ENCODE results near the gene MYH7.

The MYH7 gene

DNA sequence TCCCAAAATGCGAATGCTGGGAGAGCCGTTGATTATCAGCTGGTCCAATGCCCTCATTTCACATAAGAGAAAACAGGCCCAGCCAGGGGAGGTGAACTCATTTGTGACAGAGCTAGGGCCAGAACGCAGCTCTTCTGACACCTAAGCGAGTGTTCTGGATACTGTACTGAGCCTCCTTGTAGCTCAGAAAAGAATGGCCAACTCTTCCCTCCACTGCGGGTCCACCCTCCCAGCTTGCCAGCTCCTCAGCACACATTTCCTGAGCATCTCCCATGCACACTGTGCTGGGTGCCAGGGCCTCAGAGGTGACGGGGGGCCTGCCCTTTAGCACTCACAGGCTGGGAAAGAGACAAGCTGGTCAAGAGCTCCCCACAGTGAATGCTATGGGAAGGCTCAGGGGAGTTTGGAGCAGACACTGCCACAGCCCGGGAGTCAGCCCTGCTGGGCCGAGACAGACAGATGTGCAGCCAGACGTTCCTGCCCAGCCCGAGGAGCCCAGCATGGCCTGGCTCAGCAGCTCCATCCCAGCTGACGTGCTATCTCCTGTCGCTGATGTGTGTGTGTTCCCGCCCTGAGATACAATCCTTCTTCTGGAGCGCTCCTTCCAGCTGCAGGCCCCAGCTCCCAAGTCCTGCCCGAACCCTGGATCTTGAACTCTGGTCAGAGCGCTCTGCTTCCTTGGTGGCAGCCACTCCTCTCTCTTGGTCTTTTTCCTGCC lies 55.1 kb downstream of the MYH7 start:
- Histone ChIP-seq H3K4me3 (ENCODE audit: low read length) (no peak overlapping the region), H3K9ac (ENCODE audit: low read depth, low read length) (no peak overlapping the region), H3K9me3 (replicated peaks; ENCODE audit: low read length) (no peaks in the 10 kb centered on the region), H3K4me1 (ENCODE audit: control insufficient read depth, insufficient read depth, low read length) (no peaks in the 10 kb centered on the region), H3K36me3 (ENCODE audit: insufficient read depth, low read length) (no peaks in the 10 kb centered on the region), H3K4me2 (ENCODE audit: low read length) (no peak overlapping the region), H3K27me3 (ENCODE audit: control insufficient read depth, insufficient read depth, low read length) (peaks cover 58% of the 10 kb centered on the region)

- Histone ChIP-seq H3K4me2 (ENCODE audit: low read length) (no peak overlapping the region), H3K4me3 (ENCODE audit: low read length) (no peak overlapping the region), H3K27me3 (ENCODE audit: control insufficient read depth, insufficient read depth, low read length) (peaks cover 58% of the 10 kb centered on the region), H3K36me3 (ENCODE audit: insufficient read depth, low read length) (no peaks in the 10 kb centered on the region), H3K9me3 (replicated peaks; ENCODE audit: low read length) (no peaks in the 10 kb centered on the region), H3K4me1 (ENCODE audit: control insufficient read depth, insufficient read depth, low read length) (no peaks in the 10 kb centered on the region), H3K9ac (ENCODE audit: low read depth, low read length) (no peak overlapping the region)
These were observed 55.9 kb downstream of the MYH7 start for GRCh38 chr14:23379366-23380196.

- Histone ChIP-seq H3K36me3 (ENCODE audit: insufficient read depth, low read length) (no peaks in the 10 kb centered on the region), H3K4me3 (ENCODE audit: low read length) (no peak overlapping the region), H3K9ac (ENCODE audit: low read depth, low read length) (no peak overlapping the region), H3K4me1 (ENCODE audit: control insufficient read depth, insufficient read depth, low read length) (no peaks in the 10 kb centered on the region), H3K27me3 (ENCODE audit: control insufficient read depth, insufficient read depth, low read length) (peaks cover 58% of the 10 kb centered on the region), H3K4me2 (ENCODE audit: low read length) (no peak overlapping the region), H3K9me3 (replicated peaks; ENCODE audit: low read length) (no peaks in the 10 kb centered on the region)
These were observed 56.7 kb downstream of the MYH7 start for GRCh38 chr14:23378612-23379220.

- H3K4me1 ChIP-seq (ENCODE audit: control insufficient read depth, insufficient read depth, low read length) = no peaks in the 10 kb centered on the region
- H3K9me3 ChIP-seq (replicated peaks; ENCODE audit: low read length) = no peaks in the 10 kb centered on the region
- peaks cover 58% of the 10 kb centered on the region for H3K27me3 ChIP-seq (ENCODE audit: control insufficient read depth, insufficient read depth, low read length)
- no peak overlapping the region for H3K9ac ChIP-seq (ENCODE audit: low read depth, low read length)
- no peak overlapping the region for H3K4me2 ChIP-seq (ENCODE audit: low read length)
- no peak overlapping the region for H3K4me3 ChIP-seq (ENCODE audit: low read length)
- no peaks in the 10 kb centered on the region for H3K36me3 ChIP-seq (ENCODE audit: insufficient read depth, low read length)
These were observed 57.6 kb downstream of the MYH7 start for GRCh38 chr14:23377573-23378563.

GRCh38 chr14:23377198-23377550 lies 58.3 kb downstream of the MYH7 start:
- H3K9ac ChIP-seq (ENCODE audit: low read depth, low read length) = no peak overlapping the region
- no peak overlapping the region for H3K4me2 ChIP-seq (ENCODE audit: low read length)
- H3K36me3 ChIP-seq (ENCODE audit: insufficient read depth, low read length) = no peaks in the 10 kb centered on the region
- H3K4me1 ChIP-seq (ENCODE audit: control insufficient read depth, insufficient read depth, low read length) = no peaks in the 10 kb centered on the region
- peaks cover 51% of the 10 kb centered on the region for H3K27me3 ChIP-seq (ENCODE audit: control insufficient read depth, insufficient read depth, low read length)
- no peaks in the 10 kb centered on the region for H3K9me3 ChIP-seq (replicated peaks; ENCODE audit: low read length)
- no peak overlapping the region for H3K4me3 ChIP-seq (ENCODE audit: low read length)

DNA sequence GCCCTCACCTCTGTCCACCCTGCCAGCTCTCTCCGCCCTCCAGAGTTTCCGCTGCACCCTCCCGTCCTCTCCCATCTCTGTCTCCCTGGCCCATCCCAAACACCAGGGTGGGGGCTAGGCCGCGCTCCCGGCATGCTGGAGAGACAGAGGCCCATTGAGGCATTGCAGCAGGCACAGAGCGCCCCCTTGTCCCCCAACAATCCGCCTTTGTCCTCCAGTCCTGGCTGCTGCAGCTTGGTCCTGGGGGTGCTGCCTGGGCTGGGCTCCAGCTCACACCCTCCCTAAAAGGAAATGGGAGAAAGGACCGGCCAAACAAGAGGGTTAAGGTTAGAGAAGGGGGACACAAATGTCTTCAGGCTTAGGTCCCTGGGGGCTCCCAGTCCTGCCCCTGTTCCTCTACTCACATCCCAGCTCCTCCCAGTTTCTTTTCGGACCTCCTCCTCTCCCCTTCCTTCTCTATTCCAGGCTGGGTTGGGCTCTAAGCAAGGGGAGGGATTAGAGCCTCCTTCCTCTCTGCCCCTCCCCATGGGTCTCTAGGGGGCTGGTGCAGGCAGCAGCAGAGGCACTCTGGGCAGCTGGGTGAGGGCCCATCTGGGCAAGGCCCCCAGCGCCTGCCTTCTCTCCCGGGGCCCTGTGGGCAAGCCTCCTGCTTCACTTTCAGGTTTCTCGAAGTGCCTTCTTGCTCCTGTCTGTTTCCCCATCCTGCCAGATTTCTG lies 58.8 kb downstream of the MYH7 start, which contains the start of gene CMTM5:
CMTM5 (plus strand) TSS at position 565 of the 716 bp plus-strand sequence. CDS start 206 bp downstream, outside the sequence.
- Histone ChIP-seq H3K4me3 (ENCODE audit: low read length) (no peak within 1 kb of the TSS), H3K9me3 (replicated peaks; ENCODE audit: low read length) (no peaks in the 10 kb centered on the region), H3K36me3 (ENCODE audit: insufficient read depth, low read length) (no peaks in the 10 kb centered on the region), H3K27me3 (ENCODE audit: control insufficient read depth, insufficient read depth, low read length) (peaks cover 51% of the 10 kb centered on the region), H3K9ac (ENCODE audit: low read depth, low read length) (no peak within 1 kb of the TSS), H3K4me1 (ENCODE audit: control insufficient read depth, insufficient read depth, low read length) (no peaks in the 10 kb centered on the region), H3K4me2 (ENCODE audit: low read length) (no peak within 1 kb of the TSS)

GRCh38 chr14:23375527-23376251 lies 59.8 kb downstream of the MYH7 start:
- H3K36me3 ChIP-seq (ENCODE audit: insufficient read depth, low read length) = no peaks in the 10 kb centered on the region
- no peak overlapping the region for H3K9ac ChIP-seq (ENCODE audit: low read depth, low read length)
- peaks cover 50% of the 10 kb centered on the region for H3K27me3 ChIP-seq (ENCODE audit: control insufficient read depth, insufficient read depth, low read length)
- no peak overlapping the region for H3K4me2 ChIP-seq (ENCODE audit: low read length)
- no peaks in the 10 kb centered on the region for H3K9me3 ChIP-seq (replicated peaks; ENCODE audit: low read length)
- no peak overlapping the region for H3K4me3 ChIP-seq (ENCODE audit: low read length)
- H3K4me1 ChIP-seq (ENCODE audit: control insufficient read depth, insufficient read depth, low read length) = no peaks in the 10 kb centered on the region

DNA sequence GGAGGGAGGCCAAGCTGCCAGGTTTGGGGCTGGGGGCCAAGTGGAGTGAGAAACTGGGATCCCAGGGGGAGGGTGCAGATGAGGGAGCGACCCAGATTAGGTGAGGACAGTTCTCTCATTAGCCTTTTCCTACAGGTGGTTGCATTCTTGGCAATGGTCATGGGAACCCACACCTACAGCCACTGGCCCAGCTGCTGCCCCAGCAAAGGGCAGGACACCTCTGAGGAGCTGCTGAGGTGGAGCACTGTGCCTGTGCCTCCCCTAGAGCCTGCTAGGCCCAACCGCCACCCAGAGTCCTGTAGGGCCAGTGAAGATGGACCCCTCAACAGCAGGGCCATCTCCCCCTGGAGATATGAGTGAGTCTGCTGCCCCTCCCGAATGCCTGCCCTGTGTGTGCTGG lies 62.4 kb downstream of the MYH7 start:
- no peaks in the 10 kb centered on the region for H3K9me3 ChIP-seq (replicated peaks; ENCODE audit: low read length)
- H3K4me1 ChIP-seq (ENCODE audit: control insufficient read depth, insufficient read depth, low read length) = no peaks in the 10 kb centered on the region
- H3K4me3 ChIP-seq (ENCODE audit: low read length) = no peak overlapping the region
- no peaks in the 10 kb centered on the region for H3K36me3 ChIP-seq (ENCODE audit: insufficient read depth, low read length)
- H3K27me3 ChIP-seq (ENCODE audit: control insufficient read depth, insufficient read depth, low read length) = peaks cover 52% of the 10 kb centered on the region
- no peak overlapping the region for H3K4me2 ChIP-seq (ENCODE audit: low read length)
- H3K9ac ChIP-seq (ENCODE audit: low read depth, low read length) = no peak overlapping the region

DNA sequence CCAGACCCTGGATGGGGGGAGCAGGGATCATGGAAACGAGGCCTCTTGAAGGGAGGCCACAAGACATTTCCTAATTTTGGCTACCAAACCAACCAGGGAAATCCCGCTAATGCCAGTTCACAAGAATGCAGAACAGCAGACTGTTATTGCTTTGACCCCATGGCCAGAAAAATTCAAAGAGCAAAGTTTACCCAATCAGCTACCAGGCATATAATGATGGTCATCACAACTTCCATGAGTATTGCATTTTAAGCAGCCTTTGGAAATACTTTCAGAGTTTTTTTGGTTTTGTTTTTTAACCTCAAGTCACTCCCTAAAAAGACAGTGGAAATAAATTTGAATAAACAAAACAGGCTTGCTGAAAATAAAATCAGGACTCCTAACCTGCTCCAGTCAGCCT lies 63.0 kb downstream of the MYH7 start, which contains the start of gene IL25:
IL25 (plus strand) TSS at position 301 of the 400 bp plus-strand sequence.
- Histone ChIP-seq H3K27me3 (ENCODE audit: control insufficient read depth, insufficient read depth, low read length) (peaks cover 52% of the 10 kb centered on the region), H3K36me3 (ENCODE audit: insufficient read depth, low read length) (no peaks in the 10 kb centered on the region), H3K9me3 (replicated peaks; ENCODE audit: low read length) (no peaks in the 10 kb centered on the region), H3K4me2 (ENCODE audit: low read length) (no peak within 1 kb of the TSS), H3K9ac (ENCODE audit: low read depth, low read length) (no peak within 1 kb of the TSS), H3K4me1 (ENCODE audit: control insufficient read depth, insufficient read depth, low read length) (no peaks in the 10 kb centered on the region), H3K4me3 (ENCODE audit: low read length) (no peak within 1 kb of the TSS)

GRCh38 chr14:23371865-23372264 lies 63.6 kb downstream of the MYH7 start:
- no peak overlapping the region for H3K9ac ChIP-seq (ENCODE audit: low read depth, low read length)
- peaks cover 52% of the 10 kb centered on the region for H3K27me3 ChIP-seq (ENCODE audit: control insufficient read depth, insufficient read depth, low read length)
- no peaks in the 10 kb centered on the region for H3K36me3 ChIP-seq (ENCODE audit: insufficient read depth, low read length)
- no peaks in the 10 kb centered on the region for H3K9me3 ChIP-seq (replicated peaks; ENCODE audit: low read length)
- no peak overlapping the region for H3K4me2 ChIP-seq (ENCODE audit: low read length)
- H3K4me3 ChIP-seq (ENCODE audit: low read length) = no peak overlapping the region
- no peaks in the 10 kb centered on the region for H3K4me1 ChIP-seq (ENCODE audit: control insufficient read depth, insufficient read depth, low read length)

All from skeletal muscle satellite cell (primary cell).